ENCODE measurements around the gene GRIN3B. TPM values are rescaled to one million over a fixed set of nuclear protein-coding genes. Genes with fewer than 3 reads are reported as not detected.

Gene GRIN3B
- total RNA-seq, 2 experiments from 2014 or later, result 0.07 TPM; not detected in 1

DNA sequence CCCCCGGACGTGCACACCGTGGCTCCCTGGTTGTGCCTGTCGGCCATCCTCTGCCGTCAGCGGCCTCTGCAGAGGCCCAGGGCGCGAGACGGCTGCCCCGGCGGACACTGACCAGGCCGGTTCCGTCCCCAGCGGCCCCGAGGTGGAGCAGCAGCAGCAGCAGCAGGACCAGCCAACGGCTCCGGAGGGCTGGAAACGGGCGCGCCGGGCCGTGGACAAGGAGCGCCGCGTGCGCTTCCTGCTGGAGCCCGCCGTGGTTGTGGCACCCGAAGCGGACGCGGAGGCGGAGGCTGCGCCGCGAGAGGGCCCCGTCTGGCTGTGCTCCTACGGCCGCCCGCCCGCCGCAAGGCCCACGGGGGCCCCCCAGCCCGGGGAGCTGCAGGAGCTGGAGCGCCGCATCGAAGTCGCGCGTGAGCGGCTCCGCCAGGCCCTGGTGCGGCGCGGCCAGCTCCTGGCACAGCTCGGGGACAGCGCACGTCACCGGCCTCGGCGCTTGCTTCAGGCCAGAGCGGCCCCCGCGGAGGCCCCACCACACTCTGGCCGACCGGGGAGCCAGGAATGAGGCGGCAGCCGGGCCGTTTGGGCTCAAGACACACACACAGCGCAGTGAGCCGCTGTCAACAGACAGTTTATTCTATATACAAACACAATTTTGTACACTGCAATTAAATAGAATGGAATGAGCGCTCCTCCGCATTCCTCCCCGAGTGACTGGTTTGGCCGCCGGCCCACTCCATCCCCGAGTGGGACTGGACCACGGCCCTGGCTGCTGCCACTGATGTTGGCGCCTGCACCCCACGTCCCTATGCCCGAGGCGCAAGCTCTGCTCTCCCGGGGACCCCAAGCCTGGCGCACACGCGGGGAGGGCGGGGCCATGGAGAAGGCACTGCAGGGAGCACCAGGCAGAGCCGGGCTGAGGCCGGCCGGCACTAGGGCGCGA is 9.1 kb downstream of the GRIN3B start:
- no peaks in the 10 kb centered on the region for H3K9me3 Mint-ChIP-seq
- peaks cover 2% of the 10 kb centered on the region for H3K4me1 Mint-ChIP-seq (ENCODE audit: low read depth)
- H3K4me3 Mint-ChIP-seq, result no peak overlapping the region
- ChIA-PET CTCF (interaction anchor here (1.1 to 1.3 kb wide), 2 partner anchors 8 to 10 kb away, joined by 3 read pairs; no protein-coding TSS in a partner anchor), POLR2A (interaction anchor here (0.5 to 1.5 kb wide), 3 partner anchors 11 to 161 kb away, joined by 3 to 4 read pairs (median 3); no protein-coding TSS in a partner anchor)
- H3K36me3 Mint-ChIP-seq (ENCODE audit: low read depth), result peaks cover 5% of the 10 kb centered on the region
- no peak for TF ChIP-seq CTCF (IDR thresholded peaks at IDR 0.05)
- H3K27me3 Mint-ChIP-seq, result no peaks in the 10 kb centered on the region
- ATAC-seq, result no peak
- no peak for DNase-seq
- intact Hi-C loops (cut with micrococcal nuclease), result no loop called here
- H3K27ac Mint-ChIP-seq, result no peak overlapping the region

- Mint-ChIP-seq H3K4me1 (ENCODE audit: low read depth) (peaks cover 2% of the 10 kb centered on the region), H3K27me3 (no peaks in the 10 kb centered on the region), H3K4me3 (no peak overlapping the region), H3K27ac (no peak overlapping the region), H3K36me3 (ENCODE audit: low read depth) (peaks cover 5% of the 10 kb centered on the region), H3K9me3 (no peaks in the 10 kb centered on the region)
- TF ChIP-seq CTCF (IDR thresholded peaks at IDR 0.05), result no peak
- ChIA-PET POLR2A (interaction anchor here (0.5 to 1.5 kb wide), 3 partner anchors 10 to 162 kb away, joined by 3 to 4 read pairs (median 3); no protein-coding TSS in a partner anchor), CTCF (interaction anchor here (1.1 to 1.3 kb wide), 2 partner anchors 9 kb away, joined by 3 read pairs; no protein-coding TSS in a partner anchor)
- intact Hi-C loops (cut with micrococcal nuclease), result no loop called here
- ATAC-seq (no peak), DNase-seq (no peak)
Observed at GRCh38 chr19:1009981-1010538, 9.8 kb downstream of the GRIN3B start.

DNA sequence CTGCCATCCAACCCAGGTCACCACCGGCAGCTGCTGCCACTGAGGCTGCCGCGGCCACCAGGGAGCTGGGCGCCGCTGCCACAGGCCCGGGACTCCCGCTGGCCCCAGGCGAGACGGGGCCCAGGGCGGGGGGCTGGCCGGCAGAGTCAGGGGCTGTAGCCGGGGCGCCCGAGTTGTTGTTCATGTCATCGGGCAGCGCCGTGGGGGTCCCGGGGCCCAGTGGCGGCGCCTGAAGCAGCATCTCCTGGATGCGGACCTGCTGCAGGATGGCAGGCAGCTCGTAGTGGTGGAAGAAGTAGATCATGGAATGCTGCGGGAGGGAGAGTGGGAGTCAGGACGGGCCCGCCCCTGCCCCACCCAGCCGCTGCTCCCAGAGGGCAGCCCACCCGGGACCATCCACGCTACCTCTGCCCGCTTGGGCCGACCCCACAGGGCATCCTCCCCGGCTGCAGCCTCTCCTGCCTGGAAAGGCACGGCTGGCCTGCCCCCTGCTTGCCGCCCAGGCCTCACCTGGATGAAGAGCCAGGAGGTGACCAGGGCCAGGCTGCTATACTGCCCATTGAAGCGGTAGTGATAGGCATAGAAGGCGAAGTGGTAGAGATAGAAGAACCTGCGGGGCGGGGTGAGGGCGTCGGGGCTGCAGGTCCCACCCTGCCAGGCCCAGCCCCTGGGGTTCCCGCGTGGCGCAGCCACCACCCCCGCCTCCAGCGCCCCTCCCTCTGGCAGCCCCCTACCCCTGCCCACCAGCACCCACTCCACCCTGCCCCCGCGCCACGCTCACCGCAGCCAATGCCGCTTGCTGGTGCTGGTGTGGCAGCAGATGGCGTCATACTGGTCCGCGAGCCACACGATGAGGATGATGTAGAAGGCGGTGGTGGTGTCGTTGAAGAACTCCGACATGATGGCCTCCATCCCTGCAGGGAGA is 10.6 kb downstream of the GRIN3B start:
- Mint-ChIP-seq H3K4me1 (ENCODE audit: low read depth) (peaks cover 6% of the 10 kb centered on the region), H3K36me3 (ENCODE audit: low read depth) (peaks cover 5% of the 10 kb centered on the region), H3K27ac (no peak overlapping the region), H3K4me3 (no peak overlapping the region), H3K9me3 (no peaks in the 10 kb centered on the region), H3K27me3 (no peaks in the 10 kb centered on the region)
- no peak for TF ChIP-seq CTCF (IDR thresholded peaks at IDR 0.05)
- intact Hi-C loops (cut with micrococcal nuclease), result no loop called here
- ChIA-PET POLR2A (interaction anchor here (1.5 kb wide), 1 partner anchor 9 kb away, joined by 4 read pairs; no protein-coding TSS in a partner anchor), CTCF (interaction anchor here (1.1 to 1.3 kb wide), 2 partner anchors 8 to 9 kb away, joined by 3 read pairs; no protein-coding TSS in a partner anchor)
- DNase-seq (no peak), ATAC-seq (no peak)

GRCh38 chr19:1011831-1012333 is 11.7 kb downstream of the GRIN3B start:
- DNase-seq (no peak), ATAC-seq (no peak)
- intact Hi-C loops (cut with micrococcal nuclease), result no loop called here
- POLR2A ChIA-PET, result interaction anchor here (0.6 to 2.4 kb wide), 3 partner anchors 8 to 19 kb away, joined by 3 to 11 read pairs (median 4); no protein-coding TSS in a partner anchor
- H3K27me3 Mint-ChIP-seq, result no peaks in the 10 kb centered on the region
- no peaks in the 10 kb centered on the region for H3K9me3 Mint-ChIP-seq
- H3K27ac Mint-ChIP-seq, result no peak overlapping the region
- no peak overlapping the region for H3K4me3 Mint-ChIP-seq
- H3K36me3 Mint-ChIP-seq (ENCODE audit: low read depth), result peaks cover 5% of the 10 kb centered on the region
- TF ChIP-seq CTCF (IDR thresholded peaks at IDR 0.05), result no peak
- CTCF ChIA-PET, result no interaction called here
- peaks cover 12% of the 10 kb centered on the region for H3K4me1 Mint-ChIP-seq (ENCODE audit: low read depth)

Measured in activated CD8-positive, alpha-beta T cell treated with anti-CD3 and anti-CD28 coated beads for 36 hours (primary cell).